ENCODE measurements around the gene RIT2.

Gene RIT2

GRCh38 chr18:42931491-42931890 lies 184.0 kb downstream of the RIT2 start:
- DNase-seq (ENCODE audit: low read depth in 2 of 3, low spot score in 2 of 3), result no peak

GRCh38 chr18:42929857-42930256 lies 185.6 kb downstream of the RIT2 start:
- DNase-seq (ENCODE audit: low read depth in 2 of 3, low spot score in 2 of 3), result no peak

- no peak for DNase-seq (ENCODE audit: low read depth in 2 of 3, low spot score in 2 of 3)
Measured at GRCh38 chr18:42929181-42929580, 186.3 kb downstream of the RIT2 start.

- DNase-seq (ENCODE audit: low read depth in 2 of 3, low spot score in 2 of 3), result no peak
Measured at GRCh38 chr18:42925036-42925435, 190.4 kb downstream of the RIT2 start.

GRCh38 chr18:42922363-42922762 lies 193.1 kb downstream of the RIT2 start:
- DNase-seq (ENCODE audit: low read depth in 2 of 3, low spot score in 2 of 3), result no peak

GRCh38 chr18:42921226-42921737 lies 194.2 kb downstream of the RIT2 start:
- no peak for DNase-seq (ENCODE audit: low read depth in 2 of 3, low spot score in 2 of 3)

- no peak for DNase-seq (ENCODE audit: low read depth in 2 of 3, low spot score in 2 of 3)
Measured at GRCh38 chr18:42920621-42921020, 194.9 kb downstream of the RIT2 start.

GRCh38 chr18:42915299-42915698 lies 200.2 kb downstream of the RIT2 start:
- DNase-seq (ENCODE audit: low read depth in 2 of 3, low spot score in 2 of 3), result no peak

- DNase-seq (ENCODE audit: low read depth in 2 of 3, low spot score in 2 of 3), result no peak
Measured at GRCh38 chr18:42914476-42914875, 201.0 kb downstream of the RIT2 start.

GRCh38 chr18:42909095-42909494 lies 206.4 kb downstream of the RIT2 start:
- no peak for DNase-seq (ENCODE audit: low read depth in 2 of 3, low spot score in 2 of 3)

GRCh38 chr18:42906761-42907160 lies 208.7 kb downstream of the RIT2 start:
- no peak for DNase-seq (ENCODE audit: low read depth in 2 of 3, low spot score in 2 of 3)

- DNase-seq (ENCODE audit: low read depth in 2 of 3, low spot score in 2 of 3), result no peak
Measured at GRCh38 chr18:42901161-42901560, 214.3 kb downstream of the RIT2 start.

- DNase-seq (ENCODE audit: low read depth in 2 of 3, low spot score in 2 of 3), result no peak
Measured at GRCh38 chr18:42893977-42894376, 221.5 kb downstream of the RIT2 start.

- DNase-seq (ENCODE audit: low read depth in 2 of 3, low spot score in 2 of 3), result no peak
Measured at GRCh38 chr18:42892181-42892580, 223.3 kb downstream of the RIT2 start.

- no peak for DNase-seq (ENCODE audit: low read depth in 2 of 3, low spot score in 2 of 3)
Measured at GRCh38 chr18:42891705-42892104, 223.8 kb downstream of the RIT2 start.

GRCh38 chr18:42883169-42883568 lies 232.3 kb downstream of the RIT2 start:
- no peak for DNase-seq (ENCODE audit: low read depth in 2 of 3, low spot score in 2 of 3)

- no peak for DNase-seq (ENCODE audit: low read depth in 2 of 3, low spot score in 2 of 3)
Measured at GRCh38 chr18:42882122-42882521, 233.4 kb downstream of the RIT2 start.

GRCh38 chr18:42872838-42873237 lies 242.6 kb downstream of the RIT2 start:
- DNase-seq (ENCODE audit: low read depth in 2 of 3, low spot score in 2 of 3), result no peak

- no peak for DNase-seq (ENCODE audit: low read depth in 2 of 3, low spot score in 2 of 3)
Measured at GRCh38 chr18:42864876-42865275, 250.6 kb downstream of the RIT2 start.

- no peak for DNase-seq (ENCODE audit: low read depth in 2 of 3, low spot score in 2 of 3)
Measured at GRCh38 chr18:42861271-42861670, 254.2 kb downstream of the RIT2 start.

GRCh38 chr18:42860548-42860947 lies 254.9 kb downstream of the RIT2 start:
- DNase-seq (ENCODE audit: low read depth in 2 of 3, low spot score in 2 of 3), result no peak

- DNase-seq (ENCODE audit: low read depth in 2 of 3, low spot score in 2 of 3), result no peak
Measured at GRCh38 chr18:42860011-42860410, 255.5 kb downstream of the RIT2 start.

GRCh38 chr18:42854558-42854957 lies 260.9 kb downstream of the RIT2 start:
- DNase-seq (ENCODE audit: low read depth in 2 of 3, low spot score in 2 of 3), result no peak
